HEK293 (cell line): Measurements from ENCODE around the gene CLMN.

Experiments used
- ELK4 ChIP-seq: IDR thresholded peaks from 2 replicates; pipeline ENCODE4 v1.6.1; 2011; ENCODE audit warnings: mild to moderate bottlenecking, low read depth, low read length, borderline replicate concordance
- PRDM2 ChIP-seq: fragments of 450-650 bp; formaldehyde crosslinking; IDR thresholded peaks from 2 replicates; pipeline ENCODE4 v1.5.1; 2016; ENCODE audit warnings: missing biosample characterization, missing genetic modification characterization, borderline replicate concordance
- ZNF140 ChIP-seq: fragments of 450-650 bp; formaldehyde crosslinking; IDR thresholded peaks from 2 replicates; pipeline ENCODE4 v1.5.1; 2016; ENCODE audit warnings: missing biosample characterization, missing genetic modification characterization
- ZNF16 ChIP-seq: fragments of 450-650 bp; formaldehyde crosslinking; IDR thresholded peaks from 2 replicates; pipeline ENCODE4 v1.5.1; 2016; ENCODE audit warnings: low read depth, missing biosample characterization, missing genetic modification characterization
- ZNF202 ChIP-seq: fragments of 450-650 bp; formaldehyde crosslinking; IDR thresholded peaks from 2 replicates; pipeline ENCODE4 v1.5.1; 2016; ENCODE audit warnings: missing biosample characterization, missing genetic modification characterization, borderline replicate concordance
- ZNF248 ChIP-seq: fragments of 450-650 bp; formaldehyde crosslinking; IDR thresholded peaks from 2 replicates; pipeline ENCODE4 v1.5.1; 2017; ENCODE audit warnings: missing biosample characterization, missing genetic modification characterization
- ZNF560 ChIP-seq: fragments of 450-650 bp; formaldehyde crosslinking; IDR thresholded peaks from 2 replicates; pipeline ENCODE4 v1.5.1; 2017; ENCODE audit warnings: missing biosample characterization, missing genetic modification characterization, borderline replicate concordance
- ZNF701 ChIP-seq: fragments of 450-650 bp; formaldehyde crosslinking; IDR thresholded peaks from 2 replicates; pipeline ENCODE4 v1.5.1; 2016; ENCODE audit warnings: missing biosample characterization, missing genetic modification characterization
- ZNF830 ChIP-seq: fragments of 450-650 bp; IDR thresholded peaks from 2 replicates; pipeline ENCODE4 v1.5.0; 2018; ENCODE audit warnings: missing biosample characterization, missing genetic modification characterization, low read depth, mild to moderate bottlenecking, moderate library complexity
- TF ChIP-seq, protein P1 (sequence below): fragments of 450-650 bp; formaldehyde crosslinking; IDR thresholded peaks from 2 replicates; pipeline ENCODE4 v1.5.1; 2016; ENCODE audit warnings: missing biosample characterization, missing genetic modification characterization
- TF ChIP-seq, protein P2 (sequence below): fragments of 450-650 bp; formaldehyde crosslinking; conservative IDR thresholded peaks from 2 replicates; pipeline ENCODE4 v1.5.1; 2016; ENCODE audit warnings: low read depth, missing biosample characterization, missing genetic modification characterization

CLMN gene

GRCh38 chr14:95290021-95290420 is 29.7 kb downstream of the CLMN start (continued):
- TF ChIP-seq ZNF202 (tag by site-specific recombination) (no peak), ZNF560 (tag by site-specific recombination) (no peak), ZNF140 (tag by site-specific recombination) (no peak), PRDM2 (tag by site-specific recombination) (no peak), ELK4 (no peak), ZNF830 (tag by site-specific recombination) (no peak), ZNF701 (tag by site-specific recombination) (no peak), ZNF248 (no peak), ZNF16 (tag by site-specific recombination) (no peak)
- TF ChIP-seq, protein P1, sequence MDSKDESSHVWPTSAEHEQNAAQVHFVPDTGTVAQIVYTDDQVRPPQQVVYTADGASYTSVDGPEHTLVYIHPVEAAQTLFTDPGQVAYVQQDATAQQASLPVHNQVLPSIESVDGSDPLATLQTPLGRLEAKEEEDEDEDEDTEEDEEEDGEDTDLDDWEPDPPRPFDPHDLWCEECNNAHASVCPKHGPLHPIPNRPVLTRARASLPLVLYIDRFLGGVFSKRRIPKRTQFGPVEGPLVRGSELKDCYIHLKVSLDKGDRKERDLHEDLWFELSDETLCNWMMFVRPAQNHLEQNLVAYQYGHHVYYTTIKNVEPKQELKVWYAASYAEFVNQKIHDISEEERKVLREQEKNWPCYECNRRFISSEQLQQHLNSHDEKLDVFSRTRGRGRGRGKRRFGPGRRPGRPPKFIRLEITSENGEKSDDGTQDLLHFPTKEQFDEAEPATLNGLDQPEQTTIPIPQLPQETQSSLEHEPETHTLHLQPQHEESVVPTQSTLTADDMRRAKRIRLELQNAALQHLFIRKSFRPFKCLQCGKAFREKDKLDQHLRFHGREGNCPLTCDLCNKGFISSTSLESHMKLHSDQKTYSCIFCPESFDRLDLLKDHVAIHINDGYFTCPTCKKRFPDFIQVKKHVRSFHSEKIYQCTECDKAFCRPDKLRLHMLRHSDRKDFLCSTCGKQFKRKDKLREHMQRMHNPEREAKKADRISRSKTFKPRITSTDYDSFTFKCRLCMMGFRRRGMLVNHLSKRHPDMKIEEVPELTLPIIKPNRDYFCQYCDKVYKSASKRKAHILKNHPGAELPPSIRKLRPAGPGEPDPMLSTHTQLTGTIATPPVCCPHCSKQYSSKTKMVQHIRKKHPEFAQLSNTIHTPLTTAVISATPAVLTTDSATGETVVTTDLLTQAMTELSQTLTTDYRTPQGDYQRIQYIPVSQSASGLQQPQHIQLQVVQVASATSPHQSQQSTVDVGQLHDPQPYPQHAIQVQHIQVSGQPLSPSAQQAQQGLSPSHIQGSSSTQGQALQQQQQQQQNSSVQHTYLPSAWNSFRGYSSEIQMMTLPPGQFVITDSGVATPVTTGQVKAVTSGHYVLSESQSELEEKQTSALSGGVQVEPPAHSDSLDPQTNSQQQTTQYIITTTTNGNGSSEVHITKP: no peak
- TF ChIP-seq, protein P2, sequence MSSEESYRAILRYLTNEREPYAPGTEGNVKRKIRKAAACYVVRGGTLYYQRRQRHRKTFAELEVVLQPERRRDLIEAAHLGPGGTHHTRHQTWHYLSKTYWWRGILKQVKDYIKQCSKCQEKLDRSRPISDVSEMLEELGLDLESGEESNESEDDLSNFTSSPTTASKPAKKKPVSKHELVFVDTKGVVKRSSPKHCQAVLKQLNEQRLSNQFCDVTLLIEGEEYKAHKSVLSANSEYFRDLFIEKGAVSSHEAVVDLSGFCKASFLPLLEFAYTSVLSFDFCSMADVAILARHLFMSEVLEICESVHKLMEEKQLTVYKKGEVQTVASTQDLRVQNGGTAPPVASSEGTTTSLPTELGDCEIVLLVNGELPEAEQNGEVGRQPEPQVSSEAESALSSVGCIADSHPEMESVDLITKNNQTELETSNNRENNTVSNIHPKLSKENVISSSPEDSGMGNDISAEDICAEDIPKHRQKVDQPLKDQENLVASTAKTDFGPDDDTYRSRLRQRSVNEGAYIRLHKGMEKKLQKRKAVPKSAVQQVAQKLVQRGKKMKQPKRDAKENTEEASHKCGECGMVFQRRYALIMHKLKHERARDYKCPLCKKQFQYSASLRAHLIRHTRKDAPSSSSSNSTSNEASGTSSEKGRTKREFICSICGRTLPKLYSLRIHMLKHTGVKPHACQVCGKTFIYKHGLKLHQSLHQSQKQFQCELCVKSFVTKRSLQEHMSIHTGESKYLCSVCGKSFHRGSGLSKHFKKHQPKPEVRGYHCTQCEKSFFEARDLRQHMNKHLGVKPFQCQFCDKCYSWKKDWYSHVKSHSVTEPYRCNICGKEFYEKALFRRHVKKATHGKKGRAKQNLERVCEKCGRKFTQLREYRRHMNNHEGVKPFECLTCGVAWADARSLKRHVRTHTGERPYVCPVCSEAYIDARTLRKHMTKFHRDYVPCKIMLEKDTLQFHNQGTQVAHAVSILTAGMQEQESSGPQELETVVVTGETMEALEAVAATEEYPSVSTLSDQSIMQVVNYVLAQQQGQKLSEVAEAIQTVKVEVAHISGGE (tag by site-specific recombination): no peak
